ENCODE data around the gene GRAMD2B. TPM values are rescaled to one million over a fixed set of nuclear protein-coding genes. Genes with fewer than 3 reads are reported as not detected.
A peak's percentile ranks its signal among the peaks of the same experiment; 100 is the strongest.
"Not testable (repeated sequence)": the region's sequence is repeated elsewhere in the genome, so short reads cannot be mapped to it uniquely, and the experiment has no call there.

The GRAMD2B gene
- total RNA-seq, 1 donor from 2014 or later = 29.3 TPM

- ATAC-seq = no peak
- no peak for DNase-seq (ENCODE audit: missing footprints)
- intact Hi-C loops (cut with DNase I) = no loop called here
Observed at GRCh38 chr5:126402621-126403555, 20.3 kb upstream of the GRAMD2B start.

GRCh38 chr5:126403876-126404275, 19.3 kb upstream of the GRAMD2B start:
- intact Hi-C loops (cut with DNase I) = no loop called here
- ATAC-seq (no peak), DNase-seq (ENCODE audit: missing footprints) (no peak)

DNA sequence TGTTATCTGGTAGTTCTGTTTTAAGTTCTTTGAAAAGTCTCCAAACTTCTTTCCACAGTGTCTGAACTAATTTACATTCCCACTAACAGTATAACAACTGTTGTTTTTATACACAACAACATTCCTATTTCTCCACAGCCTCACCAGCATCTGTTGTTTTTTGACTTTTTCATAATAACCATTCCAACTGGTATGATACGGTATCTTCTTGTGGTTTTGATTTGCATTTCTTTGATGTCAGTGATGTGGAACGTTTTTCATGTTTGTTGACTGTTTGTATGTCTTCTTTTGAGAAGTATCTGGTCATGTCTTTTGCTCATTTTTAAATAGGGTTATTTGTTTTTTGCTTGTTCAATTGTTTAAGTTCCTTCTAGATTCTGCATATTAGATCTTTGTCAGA, 12.6 kb upstream of the GRAMD2B start:
- intact Hi-C loops (cut with DNase I) = no loop called here
- no peak for DNase-seq (ENCODE audit: missing footprints)
- ATAC-seq = no peak

DNA sequence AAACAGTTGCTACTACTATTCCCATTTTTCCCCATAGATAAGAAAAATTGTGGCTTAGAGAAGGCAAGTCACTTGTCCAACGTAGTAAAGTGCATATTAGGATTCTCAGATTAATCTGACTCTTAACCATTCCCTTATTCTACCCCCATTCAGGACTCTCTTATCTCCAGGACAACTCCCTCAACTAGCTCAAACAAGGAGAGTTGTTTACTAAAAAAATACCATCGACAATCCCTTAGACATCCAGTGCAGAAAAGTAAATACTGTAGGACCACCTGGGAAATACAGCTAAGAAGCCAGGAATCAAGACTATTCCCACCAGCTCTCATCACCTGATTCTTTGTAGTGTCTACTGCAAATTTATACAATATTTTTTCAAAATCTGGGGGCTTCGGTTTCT, 9.4 kb upstream of the GRAMD2B start:
- intact Hi-C loops (cut with DNase I) = no loop called here
- DNase-seq (ENCODE audit: missing footprints) = no peak
- no peak for ATAC-seq

GRCh38 chr5:126414874-126415502, 8.2 kb upstream of the GRAMD2B start:
- peak; percentile 96 for ATAC-seq
- DNase-seq (ENCODE audit: missing footprints) = no peak
- intact Hi-C loops (cut with DNase I) = no loop called here

DNA sequence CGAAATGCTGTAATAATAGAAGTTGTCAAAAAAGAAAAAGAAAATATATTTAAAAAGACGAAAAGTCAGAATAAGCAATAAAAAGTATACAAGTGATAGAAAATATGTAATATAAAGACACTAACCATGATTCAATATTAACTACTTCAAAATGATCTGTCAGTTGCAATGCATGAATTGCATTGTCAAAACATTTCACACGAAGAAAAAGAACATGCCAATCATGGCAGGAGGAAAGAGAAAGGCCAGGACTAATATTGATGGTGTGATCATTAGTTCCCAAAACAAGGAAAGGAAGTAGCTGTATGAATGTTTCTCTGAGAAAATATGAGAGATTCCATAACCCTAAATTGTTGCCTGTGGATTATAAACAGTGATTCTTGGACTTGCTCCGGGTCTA, 7.4 kb upstream of the GRAMD2B start:
- intact Hi-C loops (cut with DNase I) = no loop called here
- DNase-seq (ENCODE audit: missing footprints) = no peak
- no peak for ATAC-seq

GRCh38 chr5:126416266-126416925, 6.8 kb upstream of the GRAMD2B start:
- DNase-seq (ENCODE audit: missing footprints) (no peak), ATAC-seq (no peak)
- intact Hi-C loops (cut with DNase I) = no loop called here

- DNase-seq (ENCODE audit: missing footprints) = no peak
- intact Hi-C loops (cut with DNase I) = no loop called here
- ATAC-seq = no peak
Observed at GRCh38 chr5:126417178-126417577, 6.0 kb upstream of the GRAMD2B start.

DNA sequence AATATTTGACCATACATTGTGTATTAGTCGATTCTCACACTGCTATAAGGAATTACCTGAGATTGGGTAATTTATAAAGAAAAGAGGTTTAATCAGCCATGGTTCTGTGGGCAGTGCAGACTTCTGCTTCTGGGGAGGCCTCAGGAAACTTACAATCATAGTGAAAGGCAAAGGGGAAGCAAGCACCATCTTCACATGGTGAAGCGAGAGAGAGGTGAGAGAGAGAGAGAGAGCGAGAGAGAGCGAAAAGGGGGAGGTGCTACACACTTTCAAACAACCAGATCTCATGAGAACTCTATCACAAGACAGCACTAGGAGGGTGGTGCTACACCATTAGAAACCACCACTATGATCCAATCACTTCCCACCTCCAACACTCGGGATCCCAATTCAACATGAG, 4.1 kb upstream of the GRAMD2B start:
- intact Hi-C loops (cut with DNase I) = no loop called here
- ATAC-seq = no peak
- DNase-seq (ENCODE audit: missing footprints) = no peak

GRCh38 chr5:126428421-126428820, 5.2 kb downstream of the GRAMD2B start:
- intact Hi-C loops (cut with DNase I) = no loop called here
- DNase-seq (ENCODE audit: missing footprints) = no peak
- ATAC-seq = no peak

- no peak for ATAC-seq
- no peak for DNase-seq (ENCODE audit: missing footprints)
- intact Hi-C loops (cut with DNase I) = no loop called here
Observed at GRCh38 chr5:126430631-126431030, 7.4 kb downstream of the GRAMD2B start.

- intact Hi-C loops (cut with DNase I) = no loop called here
- ATAC-seq (no peak), DNase-seq (ENCODE audit: missing footprints) (no peak)
Observed at GRCh38 chr5:126433701-126434100, 10.5 kb downstream of the GRAMD2B start.

DNA sequence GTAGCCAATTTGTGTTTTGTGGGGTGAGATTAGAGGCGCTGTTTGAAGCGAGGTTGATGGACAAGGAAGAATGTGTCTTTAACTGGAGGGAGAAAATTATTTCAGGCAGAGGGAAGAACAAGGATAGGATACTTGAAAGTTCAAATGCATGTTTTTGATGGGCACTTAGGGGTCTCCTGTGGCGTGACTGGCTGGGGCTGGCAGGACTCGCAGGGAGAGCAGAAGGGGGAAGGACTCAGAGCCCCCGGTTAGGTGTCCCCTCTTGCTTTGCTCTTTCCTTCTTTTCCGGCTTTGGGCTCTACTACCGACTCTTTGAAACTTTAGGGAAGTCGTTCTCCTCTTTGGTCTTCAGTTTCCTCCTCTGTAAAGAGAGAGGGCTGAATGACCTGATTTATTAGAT, 12.1 kb downstream of the GRAMD2B start:
- intact Hi-C loops (cut with DNase I) = no loop called here
- ATAC-seq (no peak), DNase-seq (ENCODE audit: missing footprints) (no peak)

- DNase-seq (ENCODE audit: missing footprints) (no peak), ATAC-seq (no peak)
- intact Hi-C loops (cut with DNase I) = no loop called here
Observed at GRCh38 chr5:126435714-126436113, 12.5 kb downstream of the GRAMD2B start.

GRCh38 chr5:126437721-126438120, 14.5 kb downstream of the GRAMD2B start:
- intact Hi-C loops (cut with DNase I) = no loop called here
- ATAC-seq = no peak

GRCh38 chr5:126438267-126438666, 15.1 kb downstream of the GRAMD2B start:
- no peak for DNase-seq (ENCODE audit: missing footprints)
- intact Hi-C loops (cut with DNase I) = no loop called here
- ATAC-seq = no peak

More at GRCh38 chr5:126437721-126438120, 14.5 kb downstream of the GRAMD2B start:
- no peak for DNase-seq (ENCODE audit: missing footprints)

GRCh38 chr5:126438868-126439267, 15.7 kb downstream of the GRAMD2B start:
- DNase-seq (ENCODE audit: missing footprints) (no peak), ATAC-seq (no peak)
- intact Hi-C loops (cut with DNase I) = no loop called here

GRCh38 chr5:126439724-126440123, 16.5 kb downstream of the GRAMD2B start:
- DNase-seq (ENCODE audit: missing footprints); intact Hi-C loops (cut with DNase I); ATAC-seq: not testable (repeated sequence)

DNA sequence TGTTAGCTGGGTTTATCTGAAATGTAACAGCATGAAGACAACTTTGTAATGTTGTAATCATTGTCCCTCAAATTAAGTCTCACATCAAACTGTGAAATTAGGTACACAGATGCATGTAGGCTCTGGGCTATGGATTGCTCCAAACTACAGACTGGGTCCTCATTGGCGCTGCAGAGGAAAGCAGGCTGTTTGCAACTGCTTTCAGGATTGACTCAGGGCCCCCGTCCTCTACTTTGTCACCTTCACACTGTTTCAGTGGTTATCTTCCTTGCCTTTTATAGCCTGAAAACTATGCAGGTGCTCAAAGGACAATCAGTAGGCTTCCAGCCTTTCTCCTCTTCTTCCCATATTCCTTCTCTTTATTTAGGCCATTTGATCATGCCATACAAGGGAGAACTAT, 18.0 kb downstream of the GRAMD2B start:
- intact Hi-C loops (cut with DNase I) = no loop called here
- DNase-seq (ENCODE audit: missing footprints) (no peak), ATAC-seq (peak; percentile 20)

DNA sequence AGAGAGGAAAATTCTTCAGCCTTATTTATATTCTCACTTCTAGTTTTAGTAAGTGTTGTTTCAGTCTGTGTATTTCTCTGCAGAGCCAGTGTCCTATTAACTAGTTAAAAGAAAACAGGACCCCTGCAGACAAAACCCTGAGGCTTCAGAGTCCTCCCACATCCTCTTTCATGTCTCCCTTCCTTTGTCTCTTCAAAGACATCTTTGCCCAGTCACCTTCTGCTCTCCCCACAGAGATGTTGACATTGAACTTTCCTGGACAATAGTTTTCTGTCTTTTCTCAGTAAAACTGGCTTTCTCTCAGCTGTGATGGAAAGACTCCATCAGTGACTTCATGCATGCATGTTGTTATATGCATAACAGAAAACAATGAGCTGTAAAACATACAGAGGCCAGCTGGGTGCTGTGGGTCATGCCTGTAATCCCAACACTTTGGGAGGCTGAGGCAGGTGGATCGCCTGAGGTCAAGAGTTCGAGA, 20.2 kb downstream of the GRAMD2B start:
- ATAC-seq = no peak
- intact Hi-C loops (cut with DNase I) = no loop called here
- no peak for DNase-seq (ENCODE audit: missing footprints)
